Esophagus muscularis mucosa (tissue), 4 donors: ENCODE data around the gene IP6K3. TPM values are rescaled to one million over a fixed set of nuclear protein-coding genes. Genes with fewer than 3 reads are reported as not detected.

ENCODE experiments used
- DNase-seq: peaks from one replicate; pipeline ENCODE4 v3.0.0-alpha.2; 2017; ENCODE audit errors: extremely low spot score
- H3K27ac ChIP-seq, 4 donors: fragments of 200-600 bp; sonication (generic); replicated peaks in 1 of 4; 1 replicate in 3 of 4; 2 replicates in 1 of 4; pipeline ENCODE4 v1.5.1; 2016 to 2019; ENCODE audit warnings: mild to moderate bottlenecking in 1 of 4
- H3K27me3 ChIP-seq, 4 donors: fragments of 200-600 bp; sonication (generic); one replicate each; pipeline versions ENCODE4 v1.5.1 to v1.6.0; 2016 to 2019
- H3K36me3 ChIP-seq, 4 donors: fragments of 200-600 bp; sonication (generic); one replicate each; pipeline ENCODE4 v1.5.1; 2016 to 2019
- H3K4me1 ChIP-seq, 4 donors: fragments of 200-600 bp; sonication (generic); one replicate each; pipeline ENCODE4 v1.5.1; 2016 to 2019
- H3K4me3 ChIP-seq, 4 donors: fragments of 200-600 bp; sonication (generic); 1 replicate in 2 of 4; 2 replicates in 2 of 4; pipeline ENCODE4 v1.5.1; 2016 to 2019; ENCODE audit warnings: mild to moderate bottlenecking in 4 of 4, moderate library complexity in 1 of 4
- H3K9me3 ChIP-seq, 4 donors: fragments of 200-600 bp; sonication (generic); 1 replicate in 3 of 4; 2 replicates in 1 of 4; pipeline ENCODE4 v1.5.1; 2016 to 2019
- CTCF ChIP-seq, 3 experiments: fragments of 200-600 bp in 2 of 3; fragments of 450-650 bp in 1 of 3; sonication (generic) in 2 of 3; IDR thresholded peaks; one replicate each; pipeline ENCODE4 v1.5.1; 2017 to 2019; ENCODE audit warnings: antibody characterized with exemption in 3 of 3, mild to moderate bottlenecking in 2 of 3, moderate library complexity in 1 of 3
- EP300 ChIP-seq: sonication (generic); formaldehyde crosslinking; IDR thresholded peaks from one replicate; pipeline ENCODE4 v1.6.1; 2017; ENCODE audit warnings: antibody characterized with exemption
- POLR2A ChIP-seq: fragments of 450-650 bp; IDR thresholded peaks from one replicate; pipeline ENCODE4 v1.6.1; 2017; ENCODE audit warnings: antibody characterized with exemption, moderate library complexity, mild to moderate bottlenecking, low read depth
- POLR2AphosphoS5 ChIP-seq, 2 donors: sonication (generic); formaldehyde crosslinking; IDR thresholded peaks; one replicate each; pipeline ENCODE4 v1.6.1; 2017; ENCODE audit warnings: antibody characterized with exemption in 2 of 2
- WGBS: methylation state at CpG from one replicate; pipeline ENCODE4 v1.1.5; 2018; 5-methylcytosine and 5-hydroxymethylcytosine counted together
- intact Hi-C: fragments of 100-400 bp; cut with DNase I; formaldehyde crosslinking; loops from one replicate; pipeline ENCODE4 v1.15.1; 2023
- total RNA-seq, 4 donors: library from RNA; depleted of rRNA; stranded (reverse); fragments of >200 nt; gene quantifications; one replicate each; pipeline versions ENCODE4 v1.1.0 to v1.2.1, GENCODE V29; 2016

IP6K3 gene
- total RNA-seq, 4 donors from 2014 or later: 1.2 to 2.8 (median 1.7) TPM

- no peak overlapping the region for H3K4me3 ChIP-seq
- 84% methylated on average over 12 of the region's 12 CpGs for WGBS
- peaks cover 0 to 33% (median 1%) of the 10 kb centered on the region in 4 donors for H3K27me3 ChIP-seq
- intact Hi-C loops: no loop called here
- H3K9me3 ChIP-seq: no peaks in the 10 kb centered on the region
- no peak for TF ChIP-seq EP300
- TF ChIP-seq CTCF (IDR thresholded peaks at IDR 0.05): no peak
- no peak for TF ChIP-seq POLR2A
- no peak for DNase-seq
- peaks cover 0 to 6% (median 0%) of the 10 kb centered on the region in 4 donors for H3K4me1 ChIP-seq
- peaks cover 9 to 95% (median 80%) of the 10 kb centered on the region in 4 donors for H3K36me3 ChIP-seq
- no peak overlapping the region for H3K27ac ChIP-seq
Measured at GRCh38 chr6:33678932-33679490, 67.7 kb downstream of the IP6K3 start.

DNA sequence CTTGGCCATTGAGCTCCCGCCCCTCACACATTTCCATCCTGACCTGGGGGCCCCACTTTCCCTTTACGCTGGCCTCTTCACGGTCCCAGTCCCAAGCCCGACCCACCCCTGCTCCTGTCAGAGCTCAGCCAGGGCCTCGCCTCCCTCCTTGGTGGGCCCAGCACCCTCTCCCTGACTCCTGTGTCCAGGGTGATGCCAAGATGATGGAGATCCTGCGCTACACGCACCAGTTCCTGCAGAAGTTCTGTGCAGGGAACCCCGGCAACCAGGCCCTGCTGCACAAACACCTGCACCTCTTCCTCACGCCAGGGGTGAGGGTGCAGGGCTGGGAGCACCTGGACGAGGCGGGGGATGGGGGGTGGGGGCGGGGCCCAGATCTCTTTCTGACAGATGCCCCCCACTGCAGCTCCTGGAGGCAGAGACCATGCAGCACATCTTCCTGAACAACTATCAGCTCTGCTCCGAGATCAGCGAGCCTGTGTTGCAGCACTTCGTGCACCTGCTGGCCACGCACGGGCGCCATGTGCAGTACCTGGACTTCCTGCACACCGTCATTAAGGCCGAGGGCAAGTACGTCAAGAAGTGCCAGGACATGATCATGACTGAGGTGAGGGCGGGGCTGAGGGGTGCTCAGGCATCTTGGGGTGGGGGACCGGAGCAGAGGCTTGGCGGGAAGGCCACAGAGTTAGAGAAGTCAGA, 68.3 kb downstream of the IP6K3 start:
- 87% methylated on average over 16 of the region's 24 CpGs for WGBS
- DNase-seq: no peak
- Histone ChIP-seq H3K27me3 (peaks cover 0 to 39% (median 1%) of the 10 kb centered on the region in 4 donors), H3K4me1 (peaks cover 0 to 6% (median under 1%) of the 10 kb centered on the region in 4 donors), H3K36me3 (peaks cover 8 to 95% (median 78%) of the 10 kb centered on the region in 4 donors), H3K4me3 (no peak overlapping the region), H3K9me3 (no peaks in the 10 kb centered on the region), H3K27ac (no peak overlapping the region)
- no peak for TF ChIP-seq POLR2AphosphoS5 (IDR thresholded peaks at IDR 0.05)
- TF ChIP-seq EP300: no peak
- no peak for TF ChIP-seq POLR2A
- no peak for TF ChIP-seq CTCF (IDR thresholded peaks at IDR 0.05)
- intact Hi-C loops: no loop called here

- H3K27me3 ChIP-seq: peaks cover 0 to 41% (median 1%) of the 10 kb centered on the region in 4 donors
- peaks cover 0 to 8% (median 7%) of the 10 kb centered on the region in 4 donors for H3K4me1 ChIP-seq
- no peak overlapping the region for H3K27ac ChIP-seq
- intact Hi-C loops: no loop called here
- 95% methylated on average over 2 of the region's 2 CpGs for WGBS
- TF ChIP-seq POLR2A (no peak), POLR2AphosphoS5 (IDR thresholded peaks at IDR 0.05) (no peak), EP300 (no peak), CTCF (IDR thresholded peaks at IDR 0.05) (no peak)
- H3K9me3 ChIP-seq: no peaks in the 10 kb centered on the region
- no peak overlapping the region for H3K4me3 ChIP-seq
- peaks cover 4 to 93% (median 72%) of the 10 kb centered on the region in 4 donors for H3K36me3 ChIP-seq
- DNase-seq: no peak
Measured at GRCh38 chr6:33677689-33678088, 69.0 kb downstream of the IP6K3 start.

DNA sequence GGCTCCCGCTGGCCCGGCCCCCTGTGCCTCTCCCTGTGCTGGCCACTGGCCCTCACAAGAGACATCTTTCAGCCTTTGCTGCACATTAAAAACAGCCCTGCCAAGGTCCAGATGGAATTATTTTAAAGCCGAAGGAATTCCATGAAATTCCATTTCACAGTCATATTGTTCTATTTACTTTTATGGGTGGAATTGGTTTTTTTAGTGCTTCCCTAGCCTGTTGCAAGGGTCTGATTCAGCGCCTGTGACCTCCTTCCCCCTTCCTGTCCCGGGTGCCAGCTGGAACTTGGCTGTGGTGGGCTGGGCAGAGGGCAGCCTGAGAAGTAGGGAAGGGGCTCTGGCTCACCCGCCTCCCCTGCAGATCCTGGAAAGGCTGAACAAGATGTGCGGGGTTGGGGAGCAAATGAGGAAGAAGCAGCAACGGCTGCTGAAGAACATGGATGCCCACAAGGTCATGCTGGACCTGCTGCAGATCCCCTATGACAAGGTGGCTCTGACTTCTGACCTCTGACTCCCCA, 69.5 kb downstream of the IP6K3 start:
- Histone ChIP-seq H3K27ac (no peak overlapping the region), H3K27me3 (peaks cover 0 to 41% (median 1%) of the 10 kb centered on the region in 4 donors), H3K36me3 (peaks cover 4 to 93% (median 67%) of the 10 kb centered on the region in 4 donors), H3K9me3 (no peaks in the 10 kb centered on the region), H3K4me3 (no peak overlapping the region), H3K4me1 (peaks cover 0 to 11% (median 9%) of the 10 kb centered on the region in 4 donors)
- intact Hi-C loops: no loop called here
- TF ChIP-seq POLR2A (no peak), CTCF (IDR thresholded peaks at IDR 0.05) (no peak), POLR2AphosphoS5 (IDR thresholded peaks at IDR 0.05) (no peak), EP300 (no peak)
- no peak for DNase-seq
- 72% methylated on average over 7 of the region's 8 CpGs for WGBS
